ENCODE data around the gene KLHDC7B. TPM values are rescaled to one million over a fixed set of nuclear protein-coding genes. Genes with fewer than 3 reads are reported as not detected.

Gene KLHDC7B
- total RNA-seq, 1 experiment from 2014 or later: not detected

DNA sequence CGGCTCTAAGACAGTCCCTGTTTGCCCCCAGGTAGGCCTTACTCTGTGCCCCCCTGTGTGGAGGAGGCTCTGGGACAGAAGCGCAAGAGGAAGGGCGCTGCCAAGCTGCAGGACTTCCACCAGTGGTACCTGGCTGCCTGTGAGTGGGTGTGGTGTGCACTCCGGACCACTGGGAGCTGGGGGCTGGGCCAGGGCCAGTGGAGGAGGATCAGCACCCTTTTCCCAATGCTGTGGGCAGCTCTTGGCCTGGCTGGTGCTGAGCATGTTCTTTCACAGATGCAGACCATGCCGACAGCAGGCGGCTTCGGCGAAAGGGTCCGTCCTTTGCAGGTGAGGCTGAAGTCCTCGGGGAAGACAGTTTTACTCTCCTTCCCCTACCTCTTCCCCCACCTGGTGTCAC is 24.0 kb upstream of the KLHDC7B start:
- ATAC-seq: no peak
- no peak overlapping the region for H3K9ac ChIP-seq (ENCODE audit: low read length)
- no peaks in the 10 kb centered on the region; the same call in 1 of the 2 replicates for H4K20me1 ChIP-seq (ENCODE audit: low read length)
- TF ChIP-seq EZH2phosphoT487 (IDR thresholded peaks at IDR 0.05; ENCODE audit: borderline replicate concordance, low read length) (no peak), EZH2 (IDR thresholded peaks at IDR 0.05; ENCODE audit: low read length, unreplicated experiment) (no peak)
- TF ChIP-seq, protein P1, sequence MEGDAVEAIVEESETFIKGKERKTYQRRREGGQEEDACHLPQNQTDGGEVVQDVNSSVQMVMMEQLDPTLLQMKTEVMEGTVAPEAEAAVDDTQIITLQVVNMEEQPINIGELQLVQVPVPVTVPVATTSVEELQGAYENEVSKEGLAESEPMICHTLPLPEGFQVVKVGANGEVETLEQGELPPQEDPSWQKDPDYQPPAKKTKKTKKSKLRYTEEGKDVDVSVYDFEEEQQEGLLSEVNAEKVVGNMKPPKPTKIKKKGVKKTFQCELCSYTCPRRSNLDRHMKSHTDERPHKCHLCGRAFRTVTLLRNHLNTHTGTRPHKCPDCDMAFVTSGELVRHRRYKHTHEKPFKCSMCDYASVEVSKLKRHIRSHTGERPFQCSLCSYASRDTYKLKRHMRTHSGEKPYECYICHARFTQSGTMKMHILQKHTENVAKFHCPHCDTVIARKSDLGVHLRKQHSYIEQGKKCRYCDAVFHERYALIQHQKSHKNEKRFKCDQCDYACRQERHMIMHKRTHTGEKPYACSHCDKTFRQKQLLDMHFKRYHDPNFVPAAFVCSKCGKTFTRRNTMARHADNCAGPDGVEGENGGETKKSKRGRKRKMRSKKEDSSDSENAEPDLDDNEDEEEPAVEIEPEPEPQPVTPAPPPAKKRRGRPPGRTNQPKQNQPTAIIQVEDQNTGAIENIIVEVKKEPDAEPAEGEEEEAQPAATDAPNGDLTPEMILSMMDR (conservative IDR thresholded peaks at IDR 0.05; ENCODE audit: low read depth, low read length): no peak
- no peak overlapping the region for H3K4me3 ChIP-seq (ENCODE audit: low read length)
- H3F3A ChIP-seq (ENCODE audit: low read length, unreplicated experiment): no peaks in the 10 kb centered on the region
- no TSS peak for BruUV-seq (replicated peaks)
- H3K4me1 ChIP-seq (ENCODE audit: insufficient read depth, low read length): peaks cover 9% of the 10 kb centered on the region; the same call in 1 of the 2 replicates
- no peak overlapping the region for H2AFZ ChIP-seq (ENCODE audit: low read length)
- H3K9me2 ChIP-seq (replicated peaks; ENCODE audit: low read length): no peaks in the 10 kb centered on the region
- ChIA-PET POLR2A (ENCODE audit: unreplicated experiment) (no interaction called here), CTCF (no interaction called here)
- intact Hi-C loops (cut with micrococcal nuclease): no loop called here
- no peaks in the 10 kb centered on the region for H3K27me3 ChIP-seq (ENCODE audit: low read length)
- no peaks in the 10 kb centered on the region; the same call in 1 of the 2 replicates for H3K36me3 ChIP-seq (ENCODE audit: low read depth, low read length)
- H3K79me2 ChIP-seq (ENCODE audit: low read length): peaks cover 24% of the 10 kb centered on the region
- no peak for DNase-seq
- no peak overlapping the region for H3K4me2 ChIP-seq (ENCODE audit: low read length)
- no peak overlapping the region for H3K27ac ChIP-seq (ENCODE audit: low read length)
- H3K9me3 ChIP-seq (ENCODE audit: low read length): no peaks in the 10 kb centered on the region

DNA sequence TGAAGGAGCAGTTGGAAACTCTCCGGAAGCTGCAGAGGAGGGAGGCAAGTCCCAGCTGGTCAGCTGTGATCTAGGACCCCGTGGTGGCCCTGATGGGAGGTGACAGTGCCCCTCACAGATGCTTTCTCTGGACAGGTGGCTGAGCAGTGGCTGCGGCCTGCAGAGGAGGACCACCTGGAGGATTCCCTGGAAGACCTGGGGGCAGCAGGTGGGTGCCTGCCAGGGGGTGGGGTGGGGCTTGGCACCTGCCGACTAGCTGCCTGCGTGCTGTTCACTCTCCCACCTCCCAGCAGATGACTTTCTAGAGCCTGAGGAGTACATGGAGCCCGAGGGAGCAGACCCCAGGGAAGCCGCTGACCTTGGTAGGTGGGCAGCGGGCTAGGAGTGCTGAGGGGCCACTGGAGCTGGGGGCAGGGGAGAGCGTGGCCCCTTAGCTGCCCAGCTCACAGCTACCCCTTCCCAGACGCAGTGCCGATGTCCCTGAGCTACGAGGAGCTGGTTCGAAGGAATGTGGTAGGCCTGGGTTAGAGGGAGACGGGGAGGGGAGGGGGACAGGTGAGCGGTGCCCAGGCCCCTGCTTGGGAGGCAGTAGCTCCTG is 23.4 kb upstream of the KLHDC7B start:
- Histone ChIP-seq H3K9me3 (ENCODE audit: low read length) (no peaks in the 10 kb centered on the region), H3K36me3 (ENCODE audit: low read depth, low read length) (no peaks in the 10 kb centered on the region; the same call in 1 of the 2 replicates), H4K20me1 (ENCODE audit: low read length) (no peaks in the 10 kb centered on the region; the same call in 1 of the 2 replicates), H3K4me1 (ENCODE audit: insufficient read depth, low read length) (peaks cover 9% of the 10 kb centered on the region; the same call in 1 of the 2 replicates), H3K27me3 (ENCODE audit: low read length) (no peaks in the 10 kb centered on the region), H3K79me2 (ENCODE audit: low read length) (peaks cover 25% of the 10 kb centered on the region), H3K4me3 (ENCODE audit: low read length) (no peak overlapping the region), H3F3A (ENCODE audit: low read length, unreplicated experiment) (no peaks in the 10 kb centered on the region), H2AFZ (ENCODE audit: low read length) (no peak overlapping the region), H3K9ac (ENCODE audit: low read length) (no peak overlapping the region), H3K9me2 (replicated peaks; ENCODE audit: low read length) (no peaks in the 10 kb centered on the region), H3K4me2 (ENCODE audit: low read length) (no peak overlapping the region), H3K27ac (ENCODE audit: low read length) (no peak overlapping the region)
- BruUV-seq (replicated peaks): no TSS peak
- no peak for ATAC-seq
- intact Hi-C loops (cut with micrococcal nuclease): no loop called here
- no peak for DNase-seq
- POLR2A ChIA-PET (ENCODE audit: unreplicated experiment): interaction anchor here (0.5 kb wide), 1 partner anchor 96 kb away, joined by 7 read pairs; no protein-coding TSS in a partner anchor
- CTCF ChIA-PET: no interaction called here
- TF ChIP-seq EZH2phosphoT487 (IDR thresholded peaks at IDR 0.05; ENCODE audit: borderline replicate concordance, low read length): no peak
- TF ChIP-seq EZH2 (IDR thresholded peaks at IDR 0.05; ENCODE audit: low read length, unreplicated experiment): no peak
- TF ChIP-seq, protein P1 (conservative IDR thresholded peaks at IDR 0.05; ENCODE audit: low read depth, low read length): no peak

DNA sequence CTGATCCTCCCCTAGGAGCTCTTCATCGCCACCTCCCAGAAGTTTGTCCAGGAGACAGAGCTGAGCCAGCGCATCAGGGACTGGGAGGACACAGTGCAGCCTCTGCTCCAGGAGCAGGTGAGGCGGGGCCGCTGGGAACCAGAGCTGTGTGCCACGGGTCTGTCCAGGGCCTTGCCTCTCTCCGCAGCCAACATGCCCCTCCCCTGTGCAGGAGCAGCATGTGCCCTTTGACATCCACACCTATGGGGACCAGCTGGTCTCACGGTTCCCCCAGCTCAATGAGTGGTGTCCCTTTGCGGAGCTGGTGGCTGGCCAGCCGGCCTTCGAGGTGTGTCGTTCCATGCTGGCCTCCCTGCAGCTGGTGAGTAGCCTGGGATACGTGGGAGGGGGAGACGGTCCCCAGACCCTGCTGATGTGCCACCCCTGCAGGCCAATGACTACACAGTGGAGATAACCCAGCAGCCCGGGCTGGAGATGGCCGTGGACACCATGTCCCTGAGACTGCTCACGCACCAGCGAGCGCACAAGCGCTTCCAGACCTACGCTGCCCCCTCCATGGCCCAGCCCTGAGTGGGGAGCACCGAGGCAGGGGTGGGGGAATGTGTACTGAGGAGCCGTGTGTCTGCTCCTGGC is 22.8 kb upstream of the KLHDC7B start:
- BruUV-seq (replicated peaks): no TSS peak
- Histone ChIP-seq H3K27me3 (ENCODE audit: low read length) (no peaks in the 10 kb centered on the region), H2AFZ (ENCODE audit: low read length) (no peak overlapping the region), H3K79me2 (ENCODE audit: low read length) (peaks cover 25% of the 10 kb centered on the region), H3K4me1 (ENCODE audit: insufficient read depth, low read length) (peaks cover 9% of the 10 kb centered on the region; the same call in 1 of the 2 replicates), H3K4me3 (ENCODE audit: low read length) (no peak overlapping the region), H3K9me2 (replicated peaks; ENCODE audit: low read length) (no peaks in the 10 kb centered on the region), H4K20me1 (ENCODE audit: low read length) (no peaks in the 10 kb centered on the region; the same call in 1 of the 2 replicates), H3K9ac (ENCODE audit: low read length) (no peak overlapping the region), H3K4me2 (ENCODE audit: low read length) (no peak overlapping the region), H3K36me3 (ENCODE audit: low read depth, low read length) (no peaks in the 10 kb centered on the region; the same call in 1 of the 2 replicates), H3K27ac (ENCODE audit: low read length) (no peak overlapping the region), H3F3A (ENCODE audit: low read length, unreplicated experiment) (no peaks in the 10 kb centered on the region), H3K9me3 (ENCODE audit: low read length) (no peaks in the 10 kb centered on the region)
- ATAC-seq: no peak
- ChIA-PET CTCF (no interaction called here), POLR2A (ENCODE audit: unreplicated experiment) (interaction anchor here (0.5 kb wide), 1 partner anchor 96 kb away, joined by 7 read pairs; no protein-coding TSS in a partner anchor)
- DNase-seq: no peak
- intact Hi-C loops (cut with micrococcal nuclease): no loop called here
- TF ChIP-seq EZH2phosphoT487 (IDR thresholded peaks at IDR 0.05; ENCODE audit: borderline replicate concordance, low read length) (no peak), EZH2 (IDR thresholded peaks at IDR 0.05; ENCODE audit: low read length, unreplicated experiment) (no peak)
- TF ChIP-seq, protein P1 (conservative IDR thresholded peaks at IDR 0.05; ENCODE audit: low read depth, low read length): no peak
